Vagina (tissue), 2 donors: Measurements from ENCODE around the gene CYP2B6.

Experiments
- CTCF ChIP-seq, 3 experiments: fragments of 450-650 bp in 2 of 3; fragments of 200-600 bp in 1 of 3; sonication (generic) in 1 of 3; IDR thresholded peaks; one replicate each; pipeline ENCODE4 v1.5.1; 2017 to 2019; ENCODE audit warnings: antibody characterized with exemption in 3 of 3, mild to moderate bottlenecking in 2 of 3, moderate library complexity in 2 of 3
- POLR2A ChIP-seq, 2 donors: fragments of 450-650 bp; IDR thresholded peaks; one replicate each; pipeline ENCODE4 v1.6.1; 2017; ENCODE audit warnings: antibody characterized with exemption in 2 of 2, mild to moderate bottlenecking in 2 of 2, moderate library complexity in 2 of 2

GRCh38 chr19:41000310-41000737 is 9.2 kb downstream of the CYP2B6 start:
- no peak for TF ChIP-seq CTCF (IDR thresholded peaks at IDR 0.05)
- TF ChIP-seq POLR2A (IDR thresholded peaks at IDR 0.05), result no peak
